Parathyroid adenoma (tissue), 2 donors: ENCODE measurements around the gene TFB1M.
"Not testable (repeated sequence)": the region's sequence is repeated elsewhere in the genome, so short reads cannot be mapped to it uniquely, and the experiment has no call there.

Experiments
- H2AFZ ChIP-seq: fragments of 300-600 bp; sonication (generic); one replicate; pipeline ENCODE4 v1.7.0; 2017; ENCODE audit warnings: antibody characterized with exemption, mild to moderate bottlenecking
- H3K27ac ChIP-seq: fragments of 300-600 bp; sonication (generic); one replicate; pipeline ENCODE4 v1.7.0; 2017
- H3K27me3 ChIP-seq: fragments of 300-600 bp; sonication (generic); one replicate; pipeline ENCODE4 v1.7.0; 2017; ENCODE audit warnings: low read length; ENCODE audit not compliant: control insufficient read depth, insufficient read depth
- H3K36me3 ChIP-seq: fragments of 300-600 bp; sonication (generic); one replicate; pipeline ENCODE4 v1.7.0; 2017; ENCODE audit warnings: low read length; ENCODE audit not compliant: control insufficient read depth, insufficient read depth
- H3K4me1 ChIP-seq: fragments of 300-600 bp; sonication (generic); one replicate; pipeline ENCODE4 v1.7.0; 2017; ENCODE audit warnings: control low read depth
- H3K4me2 ChIP-seq: fragments of 300-600 bp; sonication (generic); one replicate; pipeline ENCODE4 v1.7.0; 2017; ENCODE audit warnings: low read length
- H3K4me3 ChIP-seq: fragments of 300-600 bp; sonication (generic); one replicate; pipeline ENCODE4 v1.7.0; 2017; ENCODE audit warnings: low read depth, low read length
- H3K79me2 ChIP-seq: fragments of 300-600 bp; sonication (generic); one replicate; pipeline ENCODE4 v1.7.0; 2017; ENCODE audit warnings: control low read depth
- H3K9ac ChIP-seq: fragments of 300-600 bp; sonication (generic); one replicate; pipeline ENCODE4 v1.7.0; 2017; ENCODE audit warnings: mild to moderate bottlenecking
- H3K9me3 ChIP-seq: fragments of 300-600 bp; sonication (generic); one replicate; pipeline ENCODE4 v1.7.0; 2017; ENCODE audit warnings: low read length; ENCODE audit not compliant: control insufficient read depth
- TF ChIP-seq, protein P1 (sequence below): fragments of 300-600 bp; sonication (generic); IDR thresholded peaks from one replicate; pipeline ENCODE4 v1.7.0; 2017; ENCODE audit warnings: antibody characterized with exemption, mild to moderate bottlenecking
- donor health status: primary hyperparathyroidism.

The TFB1M gene

DNA sequence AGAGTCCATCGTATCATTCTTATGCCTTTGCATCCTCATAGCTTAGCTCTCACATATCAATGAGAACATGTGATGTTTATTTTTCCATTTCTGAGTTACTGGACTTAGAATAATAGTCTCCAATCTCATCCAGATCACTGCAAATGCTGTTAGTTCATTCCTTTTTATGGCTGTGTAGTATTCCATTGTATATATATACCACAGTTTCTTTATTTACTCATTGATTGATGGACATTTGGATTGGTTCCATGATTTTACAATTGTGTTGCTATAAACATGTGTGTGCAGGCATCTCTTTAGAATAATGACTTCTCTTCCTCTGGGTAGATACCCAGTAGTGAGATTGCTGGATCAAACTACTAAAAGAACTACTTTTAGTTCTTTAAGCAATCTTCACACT is 21.0 kb upstream of the TFB1M start:
- H2AFZ ChIP-seq = no peak overlapping the region
- H3K27ac ChIP-seq = no peak overlapping the region
- no peaks in the 10 kb centered on the region for H3K27me3 ChIP-seq
- no peaks in the 10 kb centered on the region for H3K4me1 ChIP-seq
- H3K4me3 ChIP-seq = no peak overlapping the region
- H3K36me3 ChIP-seq = no peaks in the 10 kb centered on the region
- TF ChIP-seq, protein P1, sequence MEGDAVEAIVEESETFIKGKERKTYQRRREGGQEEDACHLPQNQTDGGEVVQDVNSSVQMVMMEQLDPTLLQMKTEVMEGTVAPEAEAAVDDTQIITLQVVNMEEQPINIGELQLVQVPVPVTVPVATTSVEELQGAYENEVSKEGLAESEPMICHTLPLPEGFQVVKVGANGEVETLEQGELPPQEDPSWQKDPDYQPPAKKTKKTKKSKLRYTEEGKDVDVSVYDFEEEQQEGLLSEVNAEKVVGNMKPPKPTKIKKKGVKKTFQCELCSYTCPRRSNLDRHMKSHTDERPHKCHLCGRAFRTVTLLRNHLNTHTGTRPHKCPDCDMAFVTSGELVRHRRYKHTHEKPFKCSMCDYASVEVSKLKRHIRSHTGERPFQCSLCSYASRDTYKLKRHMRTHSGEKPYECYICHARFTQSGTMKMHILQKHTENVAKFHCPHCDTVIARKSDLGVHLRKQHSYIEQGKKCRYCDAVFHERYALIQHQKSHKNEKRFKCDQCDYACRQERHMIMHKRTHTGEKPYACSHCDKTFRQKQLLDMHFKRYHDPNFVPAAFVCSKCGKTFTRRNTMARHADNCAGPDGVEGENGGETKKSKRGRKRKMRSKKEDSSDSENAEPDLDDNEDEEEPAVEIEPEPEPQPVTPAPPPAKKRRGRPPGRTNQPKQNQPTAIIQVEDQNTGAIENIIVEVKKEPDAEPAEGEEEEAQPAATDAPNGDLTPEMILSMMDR = no peak
- no peaks in the 10 kb centered on the region for H3K79me2 ChIP-seq
- H3K9me3 ChIP-seq = no peaks in the 10 kb centered on the region
- H3K4me2 ChIP-seq = no peak overlapping the region
- no peak overlapping the region for H3K9ac ChIP-seq

DNA sequence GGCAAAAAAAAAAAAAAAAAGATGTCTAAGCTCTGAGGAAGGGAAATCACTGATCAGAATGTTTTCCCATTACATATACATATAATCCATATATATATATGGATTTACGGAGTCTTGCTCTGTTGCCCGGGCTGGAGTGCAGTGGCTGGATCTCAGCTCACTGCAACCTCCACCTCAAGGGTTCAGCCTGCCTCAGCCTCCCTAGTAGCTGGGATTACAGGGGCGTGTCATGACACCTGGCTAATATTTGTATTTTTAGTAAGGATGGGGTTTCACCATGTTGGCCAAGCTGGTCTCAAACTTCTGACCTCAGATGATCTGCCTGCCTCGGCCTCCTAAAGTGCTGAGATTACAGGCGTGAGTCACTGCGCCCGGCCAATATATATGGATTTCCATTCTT is 19.8 kb upstream of the TFB1M start:
- H3K79me2 ChIP-seq, H3K36me3 ChIP-seq, H3K9me3 ChIP-seq, H2AFZ ChIP-seq, H3K4me2 ChIP-seq, H3K4me1 ChIP-seq, H3K27ac ChIP-seq, H3K27me3 ChIP-seq, H3K4me3 ChIP-seq, H3K9ac ChIP-seq: not testable (repeated sequence)

DNA sequence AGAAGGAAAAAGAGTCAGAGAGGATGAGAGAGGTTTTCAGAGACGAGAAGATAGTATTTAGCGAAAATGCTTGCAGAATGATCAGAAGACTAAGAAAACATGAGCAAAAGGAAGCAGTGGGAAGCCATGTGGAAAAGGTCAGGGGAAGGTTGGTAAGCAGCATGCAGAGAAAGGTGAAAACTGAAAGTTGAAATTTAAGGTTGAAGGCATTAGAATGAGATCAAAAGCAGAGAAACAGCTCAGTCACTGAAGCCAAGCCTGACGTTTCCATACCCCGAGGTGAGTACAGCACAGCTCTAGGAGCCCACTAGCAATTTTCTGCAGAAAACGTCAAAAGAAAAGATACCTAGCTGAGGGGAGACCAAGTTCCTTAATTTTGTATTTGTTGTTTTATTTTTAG is 19.1 kb upstream of the TFB1M start:
- H3K4me1 ChIP-seq = no peaks in the 10 kb centered on the region
- H3K9me3 ChIP-seq = no peaks in the 10 kb centered on the region
- no peak overlapping the region for H3K4me3 ChIP-seq
- H3K36me3 ChIP-seq = no peaks in the 10 kb centered on the region
- TF ChIP-seq, protein P1 = no peak
- no peaks in the 10 kb centered on the region for H3K27me3 ChIP-seq
- no peak overlapping the region for H2AFZ ChIP-seq
- H3K9ac ChIP-seq = no peak overlapping the region
- no peak overlapping the region for H3K4me2 ChIP-seq
- no peaks in the 10 kb centered on the region for H3K79me2 ChIP-seq
- H3K27ac ChIP-seq = no peak overlapping the region

DNA sequence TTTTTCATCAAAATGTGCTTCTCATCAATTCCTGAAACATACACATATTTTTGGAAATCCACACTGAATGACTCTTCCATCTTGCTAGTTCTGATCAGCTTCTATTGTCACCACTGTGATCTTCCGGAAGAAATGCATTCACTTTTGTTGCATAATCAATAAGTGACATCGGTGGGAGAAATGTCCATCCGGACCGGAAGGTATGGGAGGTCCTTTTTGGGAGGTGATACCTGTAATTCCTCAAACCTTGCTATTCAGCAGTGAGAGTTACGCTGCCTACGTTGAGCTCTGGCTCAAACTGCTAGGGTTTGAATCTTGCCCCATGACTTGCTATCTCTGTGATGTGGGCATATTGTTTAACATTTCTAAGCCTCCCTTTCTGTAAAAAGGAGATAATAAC is 16.6 kb upstream of the TFB1M start:
- Histone ChIP-seq H3K36me3 (no peaks in the 10 kb centered on the region), H3K9ac (no peak overlapping the region), H3K4me2 (no peak overlapping the region), H3K27ac (no peak overlapping the region), H3K27me3 (no peaks in the 10 kb centered on the region), H3K4me1 (no peaks in the 10 kb centered on the region), H3K79me2 (no peaks in the 10 kb centered on the region), H3K9me3 (no peaks in the 10 kb centered on the region), H2AFZ (no peak overlapping the region), H3K4me3 (no peak overlapping the region)
- TF ChIP-seq, protein P1 = no peak

DNA sequence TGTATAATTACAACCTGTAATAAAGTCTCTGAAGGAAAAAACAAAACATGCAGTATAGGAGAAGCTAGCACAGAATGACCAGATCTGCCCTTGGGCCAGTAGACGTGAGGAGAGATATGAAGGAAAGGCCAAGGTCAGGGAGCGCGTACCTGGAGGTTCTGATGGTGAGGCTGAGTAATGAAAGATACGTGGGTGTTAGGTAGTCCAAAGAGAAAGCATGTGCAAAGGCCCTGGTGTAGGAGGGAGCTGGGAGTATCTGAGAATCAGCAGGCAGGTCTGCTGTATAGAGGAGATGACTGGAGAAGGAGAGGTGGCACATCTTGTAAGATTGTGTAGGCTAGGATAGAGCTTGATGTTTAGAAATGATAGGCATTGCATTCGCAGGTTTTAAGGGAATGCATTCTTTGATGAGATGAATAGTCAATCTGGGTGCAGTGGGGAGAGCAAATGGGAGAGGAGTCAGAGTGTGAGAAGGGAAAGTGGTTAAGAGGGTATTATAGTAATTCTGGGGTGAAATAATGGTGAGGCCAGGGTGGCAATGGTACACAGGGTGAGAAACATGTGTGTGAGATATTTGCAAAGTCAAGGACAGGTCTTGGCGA is 15.9 kb upstream of the TFB1M start:
- no peaks in the 10 kb centered on the region for H3K4me1 ChIP-seq
- H3K79me2 ChIP-seq = no peaks in the 10 kb centered on the region
- TF ChIP-seq, protein P1 = no peak
- H3K36me3 ChIP-seq = no peaks in the 10 kb centered on the region
- H3K9me3 ChIP-seq = no peaks in the 10 kb centered on the region
- H3K9ac ChIP-seq = no peak overlapping the region
- no peak overlapping the region for H3K4me3 ChIP-seq
- H2AFZ ChIP-seq = no peak overlapping the region
- no peak overlapping the region for H3K27ac ChIP-seq
- H3K4me2 ChIP-seq = no peak overlapping the region
- no peaks in the 10 kb centered on the region for H3K27me3 ChIP-seq
